GM12892 (cell line): ENCODE results near the gene BLACAT1.

Experiments
- DNase-seq: peaks from one replicate; pipeline ENCODE4 v3.0.0; 2011; ENCODE audit not compliant: insufficient read length
- FAIRE-seq: peaks from 2 replicates; lab custom pipeline; 2011; peaks lifted over from hg19 to GRCh38; lab: Jason Lieb, UNC
- POLR2A ChIP-seq: IDR thresholded peaks from 2 replicates; pipeline ENCODE4 v1.6.1; 2011; ENCODE audit warnings: low read depth, low read length, control low read depth
- POLR2AphosphoS5 ChIP-seq: IDR thresholded peaks from 2 replicates; pipeline ENCODE4 v1.6.1; 2011; ENCODE audit warnings: low read depth, low read length, control low read depth
- TAF1 ChIP-seq: IDR thresholded peaks from 2 replicates; pipeline ENCODE4 v1.6.1; 2011; ENCODE audit warnings: low read depth, mild to moderate bottlenecking, control low read depth, low read length, borderline replicate concordance

The BLACAT1 gene

GRCh38 chr1:205465392-205465791 is 9.5 kb upstream of the BLACAT1 start:
- FAIRE-seq (no peak), DNase-seq (no peak)
- TF ChIP-seq POLR2AphosphoS5 (no peak), TAF1 (no peak), POLR2A (no peak)

DNA sequence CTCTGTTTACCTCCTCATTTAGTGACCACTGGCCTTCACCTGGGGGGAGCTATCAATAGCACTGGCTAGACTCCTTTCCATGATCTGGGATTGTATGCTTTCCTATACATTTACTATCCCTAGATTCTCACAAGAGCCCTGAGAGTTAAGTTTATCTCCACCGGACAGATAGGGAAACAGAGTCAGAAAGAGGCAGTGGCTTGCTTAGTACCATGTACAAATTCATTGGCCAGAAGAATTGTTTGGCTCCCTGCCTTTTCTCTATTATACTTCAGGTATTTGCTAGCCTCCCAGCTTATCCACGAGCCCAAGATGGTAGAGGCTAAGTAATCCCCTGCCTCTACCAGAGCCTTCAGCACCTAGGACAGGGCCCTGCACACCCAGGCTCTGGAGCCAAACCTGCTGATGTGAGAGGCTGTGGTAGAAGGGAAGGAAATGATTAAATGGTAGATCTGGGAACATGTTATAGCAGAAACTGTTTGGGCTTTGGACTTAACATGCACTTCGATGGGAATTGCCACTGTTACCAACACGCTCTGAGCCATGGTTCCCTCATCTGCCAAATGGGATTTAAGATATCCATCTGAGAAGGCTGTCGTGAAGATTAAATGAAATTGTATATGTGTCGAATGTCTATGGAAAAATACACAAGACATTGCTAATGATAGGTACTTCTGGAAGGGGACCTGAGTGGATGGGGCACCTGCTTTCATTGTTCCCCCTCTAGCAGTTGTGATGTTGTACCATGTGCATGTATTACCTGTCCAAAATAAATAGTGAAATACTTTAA is 3.1 kb upstream of the BLACAT1 start:
- DNase-seq (no peak), FAIRE-seq (no peak)
- TF ChIP-seq TAF1 (no peak), POLR2A (no peak), POLR2AphosphoS5 (no peak)

- FAIRE-seq (no peak), DNase-seq (no peak)
- no peak for TF ChIP-seq TAF1
- TF ChIP-seq POLR2AphosphoS5: no peak
- no peak for TF ChIP-seq POLR2A
Observed at GRCh38 chr1:205456868-205457745, 1.3 kb upstream of the BLACAT1 start.

- TF ChIP-seq POLR2AphosphoS5: no peak
- no peak for TF ChIP-seq TAF1
- TF ChIP-seq POLR2A: no peak
- no peak for FAIRE-seq
- no peak for DNase-seq
Observed at GRCh38 chr1:205456383-205456867, 580 bp upstream of the BLACAT1 start.

DNA sequence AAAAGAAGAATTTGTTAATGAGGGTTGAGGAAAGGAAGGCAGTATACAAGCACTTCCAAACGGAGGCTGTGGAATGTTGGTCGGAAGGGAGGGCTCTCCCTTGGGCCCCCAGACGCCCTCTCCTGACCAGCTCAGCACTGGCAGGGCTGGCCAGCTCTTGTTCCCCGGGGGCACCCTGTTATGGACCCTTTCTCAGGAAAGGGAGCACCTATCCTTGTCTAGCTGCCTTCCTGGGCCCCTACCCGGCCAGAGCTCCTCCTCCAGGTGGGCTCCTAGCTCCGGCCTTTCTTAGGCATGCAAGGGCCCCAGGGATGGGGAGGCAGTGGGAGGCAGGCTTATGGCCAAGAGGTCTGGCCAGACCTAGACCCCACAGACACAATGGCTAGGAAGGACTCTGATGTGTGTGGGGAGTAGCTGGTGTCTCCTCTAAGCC is 926 bp downstream of the BLACAT1 start:
- FAIRE-seq (no peak), DNase-seq (no peak)
- TF ChIP-seq POLR2A (no peak), POLR2AphosphoS5 (no peak), TAF1 (no peak)

- DNase-seq: no peak
- FAIRE-seq: no peak
Observed at GRCh38 chr1:205453466-205453865, 2.4 kb downstream of the BLACAT1 start.

DNA sequence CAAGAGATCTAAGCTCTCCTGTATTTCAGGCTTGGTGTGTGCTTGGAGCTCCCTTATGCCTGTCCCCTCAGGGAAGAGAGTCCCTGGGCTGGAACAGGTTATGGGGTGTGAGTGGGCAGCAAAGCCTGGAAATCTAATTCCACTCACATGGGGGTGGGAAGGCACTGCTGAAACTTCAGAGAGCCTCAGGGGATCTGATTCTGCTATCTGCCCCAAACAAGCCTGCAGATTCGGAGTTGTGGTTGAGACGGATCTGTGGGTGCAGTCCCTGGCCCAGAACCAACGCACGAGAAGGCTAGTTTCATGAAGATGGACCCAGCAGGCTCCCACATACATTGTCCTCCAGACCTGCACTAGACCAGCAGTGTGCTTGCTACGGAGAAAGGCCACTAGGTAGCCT is 2.9 kb downstream of the BLACAT1 start:
- no peak for FAIRE-seq
- DNase-seq: no peak
- TF ChIP-seq TAF1 (no peak), POLR2AphosphoS5 (no peak), POLR2A (no peak)

More at GRCh38 chr1:205453466-205453865, 2.4 kb downstream of the BLACAT1 start:
- TF ChIP-seq POLR2AphosphoS5 (no peak), TAF1 (no peak), POLR2A (no peak)

DNA sequence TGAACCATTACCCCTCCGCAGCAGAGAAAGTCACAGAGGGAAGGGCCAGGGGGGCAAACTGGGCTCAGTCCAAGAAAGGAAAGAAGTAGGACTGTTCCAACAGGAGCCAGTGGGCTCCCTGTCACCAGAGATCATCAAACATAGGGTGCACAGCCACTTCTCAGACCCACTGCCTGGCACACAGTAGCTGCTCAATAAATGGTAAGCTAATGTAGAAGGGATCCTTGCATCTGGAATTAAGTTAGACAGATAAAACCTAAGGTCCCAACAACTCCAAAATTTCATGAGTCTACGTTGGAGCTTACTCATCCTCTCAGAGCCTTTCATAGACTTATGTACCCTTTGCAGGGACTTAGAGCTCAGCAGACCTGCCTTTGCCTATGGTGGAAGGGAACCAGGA is 3.5 kb downstream of the BLACAT1 start:
- TF ChIP-seq POLR2AphosphoS5: no peak
- TF ChIP-seq POLR2A: no peak
- TF ChIP-seq TAF1: no peak
- no peak for DNase-seq

GRCh38 chr1:205451759-205452164 is 4.1 kb downstream of the BLACAT1 start:
- DNase-seq (no peak), FAIRE-seq (no peak)
- TF ChIP-seq TAF1 (no peak), POLR2AphosphoS5 (no peak), POLR2A (no peak)

More for the DNA sequence above, 3.5 kb downstream of the BLACAT1 start:
- FAIRE-seq: no peak

- TF ChIP-seq POLR2A: no peak
- TF ChIP-seq TAF1: no peak
- no peak for TF ChIP-seq POLR2AphosphoS5
- no peak for DNase-seq
- FAIRE-seq: no peak
Observed at GRCh38 chr1:205451202-205451601, 4.6 kb downstream of the BLACAT1 start.

DNA sequence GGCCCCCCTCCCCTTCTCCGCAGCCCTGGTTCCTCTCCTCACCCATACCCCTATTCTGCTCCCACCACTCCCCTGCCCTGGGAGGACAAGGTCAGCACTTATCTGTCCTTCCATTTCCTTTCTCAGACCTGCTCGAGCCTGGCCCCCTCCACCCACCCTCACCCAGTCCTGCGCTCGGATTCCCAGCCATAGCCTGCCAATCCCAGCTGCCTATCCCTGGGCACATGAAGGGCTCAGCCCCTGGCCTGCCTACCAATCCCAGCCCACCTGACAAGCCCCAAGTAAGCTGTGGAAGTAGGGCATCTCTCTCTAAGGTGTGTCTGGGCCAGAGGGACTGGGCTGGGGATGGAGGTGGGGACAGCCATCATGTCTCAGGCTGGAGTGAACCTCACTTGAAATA is 5.4 kb downstream of the BLACAT1 start:
- FAIRE-seq (no peak), DNase-seq (no peak)

More for the DNA sequence above, 5.4 kb downstream of the BLACAT1 start:
- no peak for TF ChIP-seq TAF1
- TF ChIP-seq POLR2AphosphoS5: no peak
- no peak for TF ChIP-seq POLR2A
